GM03348 (cell line): ENCODE results near the gene MICAL3.
"Not testable (repeated sequence)": the region's sequence is repeated elsewhere in the genome, so short reads cannot be mapped to it uniquely, and the experiment has no call there.

Source experiments
- DNase-seq: peaks from one replicate; pipeline ENCODE4 v3.0.0; 2012; ENCODE audit warnings: low spot score

MICAL3 gene

DNA sequence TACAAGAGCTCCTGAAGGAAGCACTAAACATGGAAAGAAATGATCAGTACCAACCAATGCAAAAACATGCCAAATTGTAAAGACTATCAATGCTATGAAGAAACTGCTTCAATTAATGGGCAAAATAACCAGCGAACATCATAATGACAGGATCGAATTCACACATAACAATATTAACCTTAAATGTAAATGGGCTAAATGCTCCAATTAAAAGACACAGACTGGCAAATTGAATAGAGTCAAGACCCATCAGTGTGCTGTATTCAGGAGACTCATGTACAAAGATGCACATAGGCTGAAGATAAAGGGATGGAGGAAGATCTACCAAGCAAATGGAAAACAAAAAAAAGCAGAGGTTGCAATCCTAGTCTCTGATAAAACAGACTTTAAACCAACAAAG lies 91.9 kb downstream of the MICAL3 start:
- DNase-seq: not testable (repeated sequence)

DNA sequence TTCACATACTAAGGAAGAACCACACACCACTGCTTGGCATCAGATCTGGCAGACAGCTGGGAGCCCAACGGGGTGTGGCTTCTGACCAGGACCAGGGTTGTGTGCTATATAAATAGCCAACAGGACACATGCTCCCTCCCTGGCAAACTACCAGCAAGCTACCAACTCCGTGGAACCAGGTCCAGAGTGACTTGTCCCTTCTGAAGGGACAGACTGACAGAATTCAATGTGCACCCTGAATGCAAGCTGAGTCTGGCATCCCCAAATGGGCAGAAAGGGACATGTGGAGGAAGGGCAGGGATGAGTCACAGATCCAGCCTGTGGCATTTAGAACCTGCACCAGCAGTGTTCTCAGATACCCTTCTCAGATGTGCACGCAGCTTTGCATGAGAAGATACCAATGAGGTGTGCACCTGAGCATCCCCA lies 92.9 kb downstream of the MICAL3 start:
- DNase-seq: peak; percentile 35

DNA sequence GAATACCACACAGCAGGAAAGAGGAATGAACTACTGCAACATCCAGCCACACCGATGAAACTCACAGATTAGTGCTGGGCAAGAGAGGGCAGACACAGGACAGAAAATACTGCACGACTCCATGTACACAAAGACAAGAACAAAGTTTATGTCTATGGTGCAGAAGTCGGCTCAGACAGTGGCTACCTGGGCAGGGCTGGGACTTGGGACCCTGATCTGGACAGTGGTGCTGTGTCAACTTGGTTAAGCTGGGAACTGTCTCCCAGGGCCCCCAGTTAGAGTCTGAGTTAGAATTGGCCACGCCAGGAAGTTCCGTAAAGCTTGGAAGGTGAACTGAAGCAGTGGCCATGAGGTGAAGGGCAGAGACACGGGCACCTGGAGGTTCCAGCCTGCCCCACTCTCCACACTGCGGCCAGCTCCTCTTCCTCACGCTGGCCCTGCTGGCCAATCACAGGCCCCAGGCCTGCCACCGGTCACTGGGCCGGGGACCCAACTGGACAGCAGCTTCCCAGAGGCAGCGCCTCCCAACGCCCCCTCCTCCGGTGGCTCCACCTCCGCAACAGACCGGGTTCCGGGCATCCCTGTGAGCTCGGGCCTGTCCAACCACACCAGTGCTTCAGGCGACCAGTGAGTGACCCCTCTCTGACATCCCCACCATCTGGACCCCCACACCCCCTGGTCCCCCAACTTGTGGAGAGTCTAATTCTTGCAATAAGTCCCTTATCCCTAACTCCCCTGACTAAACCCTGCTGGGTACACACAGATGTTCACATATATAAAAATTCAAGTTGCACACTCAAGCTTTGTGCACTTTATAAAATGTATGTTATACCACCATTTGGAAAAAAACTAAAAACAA lies 93.7 kb downstream of the MICAL3 start:
- DNase-seq: no peak

DNA sequence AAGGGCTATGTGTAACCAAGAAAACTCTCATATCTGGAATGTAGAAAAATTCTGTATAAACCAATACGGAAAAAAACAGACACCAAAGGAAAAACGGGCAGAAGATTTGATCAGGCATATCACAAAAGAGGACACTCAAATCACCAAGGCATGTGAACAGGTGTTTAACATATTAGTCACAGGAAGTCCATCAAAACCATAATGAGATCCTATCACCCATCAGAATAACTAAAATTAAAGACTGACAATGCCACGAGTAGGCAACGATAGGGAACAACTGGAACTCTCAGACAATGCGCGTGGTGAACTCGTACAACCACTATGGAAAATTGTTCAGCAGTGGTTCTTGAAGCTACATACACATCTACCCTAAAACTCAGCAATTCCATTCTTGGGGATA lies 94.5 kb downstream of the MICAL3 start:
- no peak for DNase-seq

DNA sequence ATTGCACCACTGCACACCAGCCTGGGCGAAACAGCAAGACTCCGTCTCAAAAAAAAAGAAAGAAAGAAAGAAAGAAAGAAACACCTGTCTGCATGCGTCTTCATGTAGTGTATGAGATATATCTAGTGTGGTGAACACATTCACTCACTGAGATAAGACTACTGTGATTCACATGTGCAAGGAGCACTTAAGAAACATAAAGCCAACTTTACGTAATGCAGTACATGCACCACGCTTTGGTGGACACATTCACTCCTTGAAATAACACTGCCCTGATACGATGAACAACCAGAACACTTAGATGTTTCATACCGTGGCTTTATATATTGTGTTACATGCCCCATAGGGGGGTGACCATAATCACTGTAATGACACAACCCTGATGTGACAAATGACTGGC lies 96.0 kb downstream of the MICAL3 start:
- DNase-seq: no peak

DNA sequence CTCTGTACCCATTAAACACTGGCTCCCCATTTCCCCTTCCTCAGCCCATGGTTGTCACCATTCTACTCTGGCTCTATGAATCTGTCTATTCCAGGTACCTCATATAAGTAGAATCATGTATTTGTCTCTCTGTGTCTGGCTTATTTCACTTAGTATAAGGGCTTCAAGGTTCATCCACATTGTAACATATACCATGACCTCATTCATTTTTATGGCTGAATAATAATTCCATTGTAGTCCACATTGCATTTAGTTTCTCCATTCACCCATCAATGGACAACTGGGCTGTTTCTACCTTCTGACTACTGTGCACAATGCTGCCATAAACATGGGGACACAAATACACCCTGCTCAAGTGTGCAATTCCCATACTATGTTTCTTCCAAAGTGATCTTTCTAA lies 97.3 kb downstream of the MICAL3 start:
- DNase-seq: no peak

DNA sequence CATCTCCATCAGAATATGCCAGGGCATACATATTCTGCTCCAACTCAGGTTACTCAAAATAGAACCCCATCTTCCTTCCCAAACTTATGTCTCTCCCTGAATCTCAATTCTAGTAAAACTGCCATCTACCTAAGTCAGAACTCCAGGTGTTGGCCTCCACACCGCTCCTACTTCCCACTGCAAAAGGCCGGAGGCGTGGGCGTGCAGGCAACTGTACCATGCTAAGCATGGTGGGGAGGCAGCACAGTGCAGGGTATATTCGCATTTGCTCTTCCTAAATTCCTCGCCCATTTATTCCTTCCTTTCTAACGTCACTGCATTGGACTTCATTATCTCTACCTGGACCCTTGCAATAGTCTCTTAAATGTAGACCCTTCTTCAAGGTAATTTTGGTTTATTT lies 97.8 kb downstream of the MICAL3 start:
- no peak for DNase-seq

DNA sequence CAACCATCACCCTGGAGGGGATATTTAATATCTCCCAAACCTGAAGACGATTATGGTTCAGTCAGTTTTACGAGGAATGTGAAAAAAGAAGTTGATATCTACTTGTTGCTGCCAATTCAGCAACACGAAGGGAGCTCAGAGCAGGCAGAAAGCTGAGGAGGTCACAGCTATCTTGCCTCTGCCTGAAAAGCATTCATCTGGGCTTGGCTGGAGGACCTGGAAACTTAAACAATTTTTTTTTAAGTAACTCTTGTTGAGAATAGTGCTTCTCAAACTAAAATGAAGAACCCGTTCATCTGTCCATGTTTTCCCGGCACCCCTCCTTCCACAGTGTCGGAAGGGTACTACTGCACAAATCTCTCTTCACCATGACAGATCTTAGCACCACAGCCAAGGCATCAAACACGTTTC lies 98.9 kb downstream of the MICAL3 start:
- DNase-seq: no peak

DNA sequence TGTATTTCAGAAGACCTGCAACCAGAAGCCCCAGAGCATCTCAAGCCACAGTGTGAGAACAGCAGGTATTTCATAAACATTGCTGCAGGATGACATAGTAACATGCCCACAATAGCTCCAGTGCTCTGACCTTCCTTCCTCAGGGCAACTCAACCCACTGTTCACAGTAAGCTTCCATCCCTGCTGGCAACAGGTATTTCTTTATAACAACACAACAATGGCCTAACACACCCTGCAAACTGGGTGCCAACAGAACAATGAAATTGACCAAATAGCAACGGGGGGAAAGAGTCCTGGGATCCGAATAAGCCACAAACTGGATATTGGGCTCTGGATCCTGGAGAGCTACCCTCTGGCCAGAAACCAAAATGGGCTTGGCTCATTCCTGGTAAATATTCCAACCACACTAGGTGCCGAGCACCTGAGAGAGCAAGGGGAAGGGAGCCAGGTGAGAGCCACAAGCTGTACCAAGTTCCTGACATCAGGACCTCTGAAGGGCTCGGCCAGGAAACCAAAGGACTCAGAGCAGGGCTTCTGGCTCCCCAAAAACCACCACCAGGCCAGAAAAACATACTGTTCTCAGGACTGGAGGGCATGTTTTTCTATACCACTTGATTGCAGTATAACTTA lies 99.5 kb downstream of the MICAL3 start:
- DNase-seq: no peak

DNA sequence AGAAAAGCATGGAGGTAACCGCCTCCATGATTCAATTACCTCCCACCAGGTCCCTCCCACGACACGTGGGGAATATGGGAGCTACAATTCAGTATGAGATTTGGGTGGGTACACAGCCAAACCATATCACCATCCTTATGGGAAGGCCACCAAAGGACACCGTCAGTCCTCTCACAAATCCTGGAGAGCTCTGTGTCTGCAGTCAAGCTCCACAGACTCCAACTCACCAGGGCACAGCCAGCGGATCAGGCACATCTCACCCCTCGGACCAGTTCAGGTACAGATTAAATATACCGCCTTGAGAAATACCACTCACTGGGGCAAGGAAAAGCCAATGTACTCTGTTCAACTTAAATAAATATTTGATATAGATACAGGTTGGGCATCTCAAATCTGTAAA lies 100.3 kb downstream of the MICAL3 start:
- DNase-seq: no peak

DNA sequence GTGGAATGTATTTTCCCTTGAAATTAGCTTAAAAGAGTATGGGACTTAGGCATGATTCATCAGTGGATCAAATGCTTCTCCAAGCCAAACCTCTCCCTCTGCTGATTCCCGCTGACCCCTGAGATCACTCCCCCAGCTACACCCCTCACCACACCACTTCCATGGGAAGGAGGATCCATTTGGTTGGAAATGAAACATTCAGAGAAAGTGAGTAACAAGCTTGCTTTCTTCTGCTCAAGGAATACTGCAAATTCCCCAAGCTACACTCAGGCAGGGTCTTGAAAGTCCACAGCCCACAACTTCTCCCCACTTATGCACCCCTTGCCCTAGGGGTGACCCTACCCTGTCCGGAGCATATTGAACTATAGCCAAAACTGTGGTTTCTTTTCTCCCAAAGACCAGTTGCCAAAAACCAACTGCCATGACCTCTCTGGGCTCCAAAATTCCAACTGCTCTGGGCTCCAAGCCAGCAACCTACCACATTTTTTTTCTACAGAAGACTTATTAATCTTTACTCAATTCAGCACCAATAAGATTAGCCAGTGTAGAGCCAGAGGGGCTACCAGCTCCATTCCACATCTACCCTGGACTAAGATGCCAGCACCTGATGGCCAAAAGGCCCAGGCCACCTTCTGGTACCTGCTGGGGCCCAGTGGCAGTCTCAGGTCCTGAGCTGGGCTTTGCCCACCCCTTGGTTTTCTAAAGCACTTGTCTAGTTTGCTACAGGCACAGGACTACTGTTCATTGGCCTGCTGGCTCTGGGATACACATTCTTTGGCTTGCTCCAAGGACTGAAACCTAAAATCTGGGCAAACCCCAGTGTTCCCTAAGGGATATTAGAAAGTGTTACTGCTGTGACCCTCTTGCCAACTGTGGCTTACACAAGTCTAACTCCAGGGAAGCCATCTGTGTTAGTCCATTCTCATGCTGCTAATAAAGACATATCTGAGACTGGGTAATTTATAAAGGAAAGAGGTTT lies 101.1 kb downstream of the MICAL3 start:
- DNase-seq: peak; percentile 78

DNA sequence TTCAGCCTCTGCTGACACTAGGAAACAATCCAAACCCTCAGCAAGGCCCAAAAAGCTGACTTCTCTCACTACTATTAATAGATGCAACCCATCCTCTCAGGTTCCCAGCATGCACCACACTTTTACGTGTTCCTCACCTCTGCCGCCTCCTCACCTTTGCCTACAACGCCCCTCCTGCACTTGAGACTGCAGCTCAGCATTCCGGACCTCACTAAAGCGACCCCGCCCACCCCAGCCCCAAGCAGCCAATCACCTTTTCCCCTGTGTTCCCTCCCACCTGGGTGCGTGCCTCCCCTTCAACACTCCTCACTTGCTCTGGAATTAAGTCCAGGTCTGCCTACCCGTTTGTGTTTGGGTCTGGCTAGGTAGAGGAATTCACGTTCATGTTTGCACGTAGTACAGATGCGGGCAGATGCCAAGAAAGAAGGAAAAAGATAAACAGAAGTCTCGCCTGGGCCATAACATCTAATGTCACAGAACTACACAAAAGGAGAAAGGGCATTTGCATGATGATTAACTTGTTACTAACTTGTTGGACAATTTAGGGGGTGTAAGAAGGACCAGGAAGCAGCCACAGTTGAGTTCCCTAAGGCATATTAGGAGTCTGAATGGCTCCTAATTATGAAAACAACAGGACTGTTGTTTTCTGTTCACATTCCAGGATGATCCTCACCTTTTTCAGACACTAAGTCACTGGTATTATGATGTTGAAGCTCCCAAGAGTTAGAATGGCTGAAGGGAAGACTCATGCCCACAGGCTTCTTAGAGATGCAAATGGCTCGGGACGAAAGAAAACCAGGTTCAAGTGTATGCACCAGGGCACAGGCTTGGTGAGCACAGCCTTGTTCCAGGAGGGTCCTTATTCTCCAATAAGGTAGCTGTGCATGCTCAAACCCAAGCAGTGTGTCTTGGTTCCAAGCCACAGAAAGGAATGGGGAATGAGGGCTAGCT lies 102.2 kb downstream of the MICAL3 start:
- DNase-seq: no peak

DNA sequence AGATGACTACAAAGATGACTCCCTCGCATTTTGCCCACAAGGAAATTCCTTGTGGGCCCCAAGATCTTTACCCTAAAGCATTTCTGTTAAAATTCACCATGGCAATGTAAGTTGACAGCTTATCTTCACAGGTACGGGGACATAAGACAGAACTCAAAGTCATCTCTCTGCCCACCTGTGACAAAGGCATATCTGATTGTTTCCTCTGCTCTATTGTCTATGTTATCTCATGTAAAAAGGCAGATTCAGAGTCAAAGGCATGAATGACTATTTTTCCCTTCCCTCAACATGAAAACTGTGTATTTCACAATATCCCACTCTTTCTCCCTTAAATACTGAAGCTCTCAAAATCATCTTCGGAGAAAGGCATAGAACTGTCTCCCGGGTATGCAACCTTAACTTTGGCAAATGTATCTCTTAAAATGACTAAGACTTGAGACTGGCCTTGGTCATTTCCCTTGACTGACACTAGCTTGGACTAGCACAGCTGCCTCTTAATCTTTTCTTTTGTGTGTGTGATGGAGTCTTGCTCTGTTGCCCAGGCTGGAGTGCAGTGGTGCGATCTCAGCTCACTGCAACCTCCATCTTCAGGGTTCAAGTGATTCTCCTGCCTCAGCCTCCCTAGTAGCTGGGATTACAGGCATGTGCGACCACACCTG lies 103.2 kb downstream of the MICAL3 start:
- no peak for DNase-seq

DNA sequence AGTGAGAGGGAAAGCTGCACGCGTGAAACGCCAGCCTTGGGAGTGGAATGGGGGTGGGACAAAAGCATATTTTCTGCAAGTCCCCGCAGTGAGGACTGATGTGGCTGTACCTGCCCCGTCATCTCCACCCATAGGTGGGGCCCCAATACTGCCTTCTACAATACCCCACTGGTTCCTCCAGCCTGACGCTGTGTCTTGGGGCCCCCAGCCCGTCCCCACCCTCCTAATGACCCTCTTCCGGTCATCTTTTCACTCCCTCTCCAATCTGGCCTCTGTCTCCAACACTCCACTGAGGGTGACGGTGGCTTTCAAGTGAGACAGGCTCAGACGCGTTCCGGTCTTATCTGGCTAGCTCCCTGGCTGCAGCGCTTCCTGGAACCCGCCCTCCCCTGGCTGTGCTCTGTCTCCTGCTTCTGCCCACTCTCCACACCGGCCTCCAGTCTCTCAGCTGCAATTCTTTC lies 104.2 kb downstream of the MICAL3 start:
- DNase-seq: no peak

DNA sequence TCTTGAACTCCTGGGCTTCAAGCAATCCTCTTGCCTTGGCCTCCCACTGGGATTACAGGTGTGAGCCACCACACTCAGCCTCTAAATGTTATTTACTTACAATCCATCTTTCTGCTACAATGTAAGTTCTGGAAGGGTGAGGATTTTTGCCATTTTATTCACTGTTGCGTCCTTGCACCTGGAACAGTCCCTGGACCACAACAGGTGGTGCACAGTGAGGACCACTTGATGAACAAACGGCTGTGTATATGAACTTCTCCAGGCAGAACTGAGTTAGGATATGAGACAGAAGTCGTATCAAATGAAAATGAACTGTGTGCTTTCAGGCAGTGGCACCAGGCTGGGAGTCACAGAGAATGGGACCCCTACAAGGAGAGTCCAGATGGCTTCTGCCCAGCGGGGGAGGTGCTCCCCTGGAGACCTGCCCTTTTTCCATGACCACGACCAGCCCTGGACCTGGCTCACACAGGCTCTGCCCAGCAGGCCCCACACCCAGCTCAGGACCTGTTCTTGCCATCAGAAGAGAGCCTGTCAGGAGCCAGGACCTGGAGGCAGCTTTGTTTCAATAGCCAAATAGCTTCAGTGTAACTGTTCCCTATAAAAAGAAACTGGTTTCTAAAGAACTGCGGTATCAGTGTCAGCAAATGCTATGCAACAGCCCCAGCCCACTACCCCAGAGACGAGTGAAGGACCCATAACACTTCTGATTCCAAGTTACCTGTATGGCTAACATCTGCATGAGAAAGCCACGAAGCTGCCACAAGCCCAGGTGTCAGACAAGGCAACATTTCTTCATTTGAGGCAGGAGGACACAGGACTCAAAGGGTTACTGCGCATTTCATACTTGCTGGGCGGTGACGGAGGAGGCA lies 104.9 kb downstream of the MICAL3 start:
- DNase-seq: no peak

DNA sequence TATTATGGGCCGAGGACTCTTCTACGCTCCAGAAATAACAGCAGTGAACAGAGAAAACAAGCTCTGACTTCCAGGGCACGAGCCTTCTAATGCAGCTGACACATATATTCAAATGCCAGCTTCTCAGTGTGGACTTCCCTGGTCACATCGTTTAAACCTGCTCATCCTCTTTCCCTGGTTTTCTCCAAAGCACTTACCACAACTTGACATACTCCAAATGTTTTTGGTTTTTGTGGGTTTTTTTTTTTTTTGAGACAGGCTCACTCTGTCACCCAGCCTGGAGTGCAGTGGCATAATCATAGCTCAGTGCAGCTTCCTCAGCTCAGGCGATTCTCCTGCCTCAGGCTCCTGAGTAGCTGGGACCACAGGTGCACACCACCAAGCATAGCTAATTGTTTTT lies 105.5 kb downstream of the MICAL3 start:
- peak; percentile 71 for DNase-seq

DNA sequence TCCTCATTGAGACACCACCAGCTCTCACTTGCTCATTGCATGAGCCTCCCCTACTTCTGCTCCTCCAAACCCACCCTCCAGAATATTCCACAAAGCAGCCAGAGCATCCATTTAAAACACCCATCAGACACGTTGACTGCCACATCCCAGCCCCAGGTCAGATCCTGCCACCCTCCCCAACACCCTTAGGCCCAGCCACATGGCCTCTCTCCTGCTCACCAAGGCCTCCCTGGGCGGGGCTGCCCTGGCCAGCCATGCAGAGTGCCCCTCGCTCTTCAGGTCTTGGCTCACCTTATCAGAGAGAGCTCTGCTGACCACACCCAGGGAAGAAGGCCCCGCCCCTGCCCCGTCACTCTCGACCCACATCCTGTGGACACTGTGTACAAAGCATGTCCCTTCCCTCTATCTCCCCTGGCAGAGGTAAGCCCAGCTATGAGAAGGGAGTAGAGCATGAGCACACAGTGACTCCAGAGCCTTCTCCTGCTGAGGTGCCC lies 106.8 kb downstream of the MICAL3 start:
- DNase-seq: no peak

DNA sequence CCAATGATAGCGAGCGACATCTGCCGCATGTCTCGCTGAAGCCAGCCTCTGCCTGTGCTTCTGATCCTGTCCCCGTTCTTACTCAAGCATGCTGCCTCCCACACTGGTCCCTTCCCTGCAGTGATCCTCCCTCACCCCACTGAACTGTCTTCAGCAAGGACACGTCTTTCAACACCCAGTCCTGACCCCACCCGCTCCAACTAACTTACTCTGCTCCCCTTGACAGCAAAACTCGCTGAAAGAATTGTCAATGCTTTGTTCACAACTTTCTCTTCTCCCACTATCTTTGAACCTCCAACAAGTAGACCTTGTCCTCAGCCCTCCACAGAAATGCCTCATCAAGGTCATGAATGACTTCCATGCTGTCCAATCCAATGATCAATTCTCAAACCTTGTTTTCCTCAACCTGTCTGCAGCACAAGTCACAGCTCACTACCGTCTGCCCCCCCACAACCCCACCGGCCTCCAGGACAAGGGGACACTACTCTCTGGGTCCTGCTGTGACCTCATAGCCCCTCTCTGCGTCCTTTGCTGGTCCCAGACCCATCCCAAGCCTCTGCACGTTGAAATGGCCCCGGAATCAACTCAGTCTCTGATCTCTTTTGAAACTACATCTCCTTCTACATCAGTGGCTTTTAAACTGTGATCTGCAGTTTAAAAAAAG lies 108.0 kb downstream of the MICAL3 start:
- no peak for DNase-seq

DNA sequence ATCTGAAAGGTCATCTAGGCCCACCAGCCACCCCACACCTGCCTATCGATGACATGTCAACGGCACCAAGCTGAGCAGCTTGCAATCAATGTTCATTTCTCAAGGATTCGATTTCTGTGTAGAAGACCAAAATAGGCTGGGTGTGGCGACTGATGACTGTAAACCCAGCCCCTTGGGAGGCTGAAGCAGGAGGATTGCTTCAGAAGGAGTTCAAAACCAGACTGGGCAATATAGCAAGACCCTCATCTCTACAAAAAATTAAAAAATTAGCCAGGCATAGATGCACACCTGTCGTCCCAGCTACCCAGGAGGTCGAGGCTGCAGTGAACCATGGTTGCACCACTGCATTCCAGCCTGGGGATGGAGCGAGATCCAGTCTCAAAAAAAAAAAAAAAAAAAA lies 108.7 kb downstream of the MICAL3 start:
- no peak for DNase-seq
